Smooth muscle cell of the brain vasculature (primary cell): ENCODE results near the gene IFT88.

Source experiments
- DNase-seq: peaks from one replicate; pipeline ENCODE4 v3.0.0-alpha.2; 2012; ENCODE audit warnings: low read depth, low spot score

IFT88 gene, protein sequence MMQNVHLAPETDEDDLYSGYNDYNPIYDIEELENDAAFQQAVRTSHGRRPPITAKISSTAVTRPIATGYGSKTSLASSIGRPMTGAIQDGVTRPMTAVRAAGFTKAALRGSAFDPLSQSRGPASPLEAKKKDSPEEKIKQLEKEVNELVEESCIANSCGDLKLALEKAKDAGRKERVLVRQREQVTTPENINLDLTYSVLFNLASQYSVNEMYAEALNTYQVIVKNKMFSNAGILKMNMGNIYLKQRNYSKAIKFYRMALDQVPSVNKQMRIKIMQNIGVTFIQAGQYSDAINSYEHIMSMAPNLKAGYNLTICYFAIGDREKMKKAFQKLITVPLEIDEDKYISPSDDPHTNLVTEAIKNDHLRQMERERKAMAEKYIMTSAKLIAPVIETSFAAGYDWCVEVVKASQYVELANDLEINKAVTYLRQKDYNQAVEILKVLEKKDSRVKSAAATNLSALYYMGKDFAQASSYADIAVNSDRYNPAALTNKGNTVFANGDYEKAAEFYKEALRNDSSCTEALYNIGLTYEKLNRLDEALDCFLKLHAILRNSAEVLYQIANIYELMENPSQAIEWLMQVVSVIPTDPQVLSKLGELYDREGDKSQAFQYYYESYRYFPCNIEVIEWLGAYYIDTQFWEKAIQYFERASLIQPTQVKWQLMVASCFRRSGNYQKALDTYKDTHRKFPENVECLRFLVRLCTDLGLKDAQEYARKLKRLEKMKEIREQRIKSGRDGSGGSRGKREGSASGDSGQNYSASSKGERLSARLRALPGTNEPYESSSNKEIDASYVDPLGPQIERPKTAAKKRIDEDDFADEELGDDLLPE

DNA sequence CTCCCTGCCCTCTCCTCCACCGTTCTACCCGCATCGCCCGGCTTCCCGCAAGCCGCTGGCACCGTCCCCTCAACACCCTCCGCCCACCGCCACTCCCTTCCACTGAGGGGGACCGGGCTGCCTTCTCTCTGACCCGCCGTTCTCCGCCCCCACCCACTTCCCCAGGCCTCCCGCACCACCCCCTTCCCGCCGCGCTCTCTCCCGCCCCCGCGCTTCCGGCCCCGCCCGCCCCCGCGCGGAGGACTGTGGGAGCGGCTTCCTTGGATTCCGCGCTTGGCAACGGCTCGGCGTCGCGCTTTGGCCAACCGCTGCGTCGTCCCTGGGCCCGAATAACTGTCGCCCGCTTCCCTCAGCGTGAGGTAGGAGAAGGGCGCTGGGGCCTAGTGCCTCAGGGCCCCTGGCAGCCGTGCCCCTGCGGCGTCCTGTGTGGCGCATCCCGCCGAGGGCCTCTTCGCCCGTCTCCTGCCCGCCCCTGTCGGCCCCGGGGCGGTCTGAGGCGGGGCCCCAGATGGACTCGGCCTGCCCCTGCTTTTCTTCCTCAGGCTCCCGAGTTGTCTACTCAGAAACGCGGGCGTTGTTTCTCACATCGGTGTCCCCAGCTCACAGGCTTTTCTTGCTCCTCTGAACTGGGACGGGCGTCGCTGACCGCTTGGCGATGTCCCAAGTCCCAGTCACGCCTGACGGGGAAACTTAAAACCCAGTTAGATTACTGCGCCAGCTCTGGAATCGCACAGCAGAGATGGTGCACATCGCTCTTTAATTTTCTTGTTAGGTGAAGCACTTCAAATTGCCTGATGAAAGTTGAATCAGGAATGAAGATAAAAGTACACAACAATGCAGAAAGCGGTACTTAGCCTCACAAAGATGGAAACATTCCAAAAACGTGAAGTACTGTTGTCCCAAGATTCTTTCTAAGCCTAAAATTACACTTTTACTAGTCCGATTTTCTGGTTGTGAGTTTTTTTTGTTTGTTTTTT lies at the start of gene IFT88:
IFT88 (plus strand) TSS at position 260 of the 977 bp plus-strand sequence. CDS start 7,229 bp downstream, outside the sequence.
- peak; percentile 47 for DNase-seq

DNA sequence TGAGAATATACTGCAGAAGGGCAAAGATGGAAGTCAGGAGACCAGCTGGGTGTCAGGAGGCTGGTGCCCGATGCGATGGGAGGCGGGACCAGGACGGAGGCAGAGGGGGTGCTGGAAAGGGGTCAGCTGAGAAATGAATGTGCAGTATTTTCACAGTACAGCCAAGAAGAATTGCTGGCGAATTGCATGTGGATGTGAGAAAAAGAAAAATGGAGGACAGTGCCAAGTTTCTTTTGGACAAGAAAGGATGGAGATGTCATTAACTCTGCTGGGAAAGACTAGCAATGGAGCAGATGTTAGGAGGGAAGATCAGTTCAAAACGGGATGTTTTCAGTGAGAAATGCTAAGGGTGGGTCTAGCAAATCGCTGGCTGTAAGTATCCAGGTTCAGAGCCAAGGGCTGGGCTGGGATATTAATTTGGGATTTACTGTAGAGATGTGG lies 48.3 kb upstream of the IFT88 start:
- no peak for DNase-seq

DNA sequence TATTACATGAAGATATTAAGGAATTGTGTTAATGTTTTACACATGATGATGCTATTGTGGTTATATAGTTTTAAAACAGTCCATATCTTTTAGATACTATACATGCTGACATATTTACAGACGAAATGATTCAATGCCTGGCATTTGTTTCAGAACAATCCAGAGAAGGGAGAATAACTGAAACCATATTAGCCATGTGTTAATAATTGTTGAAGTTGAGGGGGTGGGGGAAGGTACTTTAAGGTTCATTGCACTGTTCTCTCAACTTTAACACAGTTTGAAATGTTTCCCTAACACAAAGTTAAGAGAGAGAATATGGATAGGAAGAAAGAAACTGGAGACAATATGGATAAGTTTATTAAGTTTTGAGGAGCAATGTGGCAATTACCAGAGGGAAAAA lies 47.1 kb upstream of the IFT88 start:
- DNase-seq = no peak

DNA sequence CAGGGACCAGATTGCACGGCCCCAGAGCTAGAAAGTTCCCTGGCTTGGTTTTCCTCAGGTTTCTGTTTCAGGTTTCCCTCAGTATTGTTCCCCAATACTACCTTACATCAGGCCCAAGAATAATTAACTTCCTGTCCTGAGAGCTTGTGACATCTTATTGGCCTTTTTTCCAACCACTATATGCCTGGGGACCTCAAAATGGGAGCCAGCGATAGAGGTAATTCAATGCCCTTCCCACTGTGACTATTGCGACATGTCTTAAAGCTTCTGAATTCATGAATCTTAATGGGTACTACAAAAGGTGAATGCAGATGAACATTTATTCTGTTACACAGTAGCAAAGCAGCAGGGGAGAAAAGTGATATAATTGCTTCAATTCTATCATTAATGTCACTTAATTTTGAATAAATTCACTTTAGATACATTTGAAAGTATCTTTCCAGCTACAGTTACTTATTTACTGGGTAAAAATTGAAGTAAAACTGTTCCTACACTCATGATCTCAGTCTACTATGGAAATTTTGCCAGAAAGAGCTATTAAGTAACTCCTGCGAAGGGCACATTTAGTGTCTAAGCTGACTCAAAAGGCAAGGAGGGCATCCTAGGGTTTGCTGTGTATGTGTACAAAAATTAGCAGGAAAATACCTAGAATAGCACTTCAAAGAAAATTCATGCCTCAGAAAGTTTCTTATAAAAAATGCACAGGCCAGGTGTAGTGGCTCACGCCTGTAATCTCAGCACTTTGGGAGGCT lies 45.4 kb upstream of the IFT88 start:
- DNase-seq = no peak

DNA sequence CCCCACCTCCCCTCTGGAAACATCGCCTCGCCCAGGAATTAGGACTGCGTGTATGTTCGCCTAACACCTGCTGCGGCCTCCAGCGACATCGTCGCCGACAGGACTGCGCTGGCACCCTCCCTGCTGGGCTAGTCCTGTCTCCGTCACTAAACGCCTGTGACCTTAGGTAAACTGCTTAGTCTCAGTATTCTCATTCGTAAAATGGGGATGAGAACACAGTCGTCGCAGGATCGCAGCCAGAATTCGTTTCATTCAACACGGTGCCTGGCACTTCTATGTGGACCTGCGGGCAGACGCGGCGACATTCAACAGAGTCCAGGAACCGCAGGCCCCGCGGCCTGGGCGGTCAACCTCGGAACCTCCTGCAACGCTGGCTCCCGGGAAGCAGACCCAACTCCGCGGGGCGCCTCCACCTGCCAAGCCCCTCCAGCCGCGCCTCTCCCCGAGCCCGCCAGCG lies 41.8 kb upstream of the IFT88 start:
- DNase-seq = no peak

GRCh38 chr13:20525601-20526544 lies 41.1 kb upstream of the IFT88 start, which contains the start of gene CRYL1:
TSS of gene CRYL1 (minus strand) at chr13:20525857. CDS start at chr13:20525794, 63 bp downstream.
- DNase-seq = no peak

DNA sequence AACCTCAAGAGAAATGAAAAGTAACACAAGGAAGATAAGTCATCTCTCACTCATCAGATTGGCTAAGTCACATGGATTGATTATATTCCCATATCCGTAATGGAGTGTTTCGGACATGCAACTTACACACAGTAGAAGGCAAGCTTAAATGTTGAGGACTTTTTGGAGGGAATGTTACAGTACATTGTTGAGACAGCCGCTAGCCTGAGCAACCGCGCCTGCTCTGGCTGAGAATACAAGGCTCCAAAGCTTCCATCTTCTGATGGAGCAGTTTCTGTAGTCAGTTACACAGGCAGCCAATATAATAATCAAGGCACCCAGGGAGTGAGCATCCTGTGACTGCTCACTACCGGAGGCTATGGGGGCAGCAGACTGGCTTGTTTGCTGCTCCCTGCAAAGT lies 40.3 kb upstream of the IFT88 start:
- no peak for DNase-seq

- no peak for DNase-seq
Observed at GRCh38 chr13:20528452-20528851, 38.5 kb upstream of the IFT88 start.

DNA sequence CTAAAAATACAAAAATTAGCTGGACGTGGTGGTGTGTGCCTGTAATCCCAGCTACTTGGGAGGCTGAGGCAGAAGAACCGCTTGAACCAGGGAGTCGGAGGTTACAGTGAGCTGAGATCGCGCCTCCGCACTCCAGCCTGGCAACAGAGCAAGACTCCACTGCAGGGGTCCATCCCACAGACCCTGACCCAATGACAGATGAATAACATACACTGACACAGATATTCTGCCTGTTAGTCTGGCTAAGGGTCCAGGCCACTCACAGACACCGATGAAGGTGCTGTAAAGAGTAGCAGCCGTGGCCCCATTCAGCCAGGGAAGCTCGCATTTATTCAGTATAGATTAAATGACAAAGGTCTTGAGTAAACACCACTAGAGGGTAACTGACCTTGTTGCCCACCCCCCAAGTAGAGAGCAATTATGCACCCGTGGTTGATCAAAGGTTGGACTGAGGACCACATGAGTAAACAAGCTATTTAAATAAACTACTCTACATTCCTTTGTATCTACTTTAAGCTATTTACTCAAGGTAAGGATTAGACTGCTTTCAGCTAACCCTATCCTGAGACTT lies 32.8 kb upstream of the IFT88 start:
- no peak for DNase-seq

DNA sequence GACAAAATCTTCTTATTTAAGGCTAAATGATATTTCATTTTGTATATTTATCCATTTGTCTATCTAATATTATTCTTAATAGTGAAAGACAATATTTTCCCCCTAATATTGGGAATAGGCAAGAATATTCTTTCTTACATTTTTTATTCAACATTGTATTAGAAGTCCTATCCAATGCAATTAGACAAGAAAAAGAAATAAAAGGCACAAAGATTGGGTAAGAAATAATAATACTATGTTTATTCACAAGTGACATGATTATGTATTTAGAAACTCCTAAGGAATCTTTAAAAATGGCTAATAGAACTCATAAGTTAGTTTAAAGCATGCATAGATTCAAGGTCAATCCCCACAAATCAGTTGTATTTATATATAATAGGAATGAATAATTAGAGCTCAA lies 30.0 kb upstream of the IFT88 start:
- DNase-seq = no peak

- DNase-seq = no peak
Observed at GRCh38 chr13:20544201-20544923, 22.6 kb upstream of the IFT88 start.

- DNase-seq = no peak
Observed at GRCh38 chr13:20546556-20546955, 20.4 kb upstream of the IFT88 start.

GRCh38 chr13:20547479-20547908 lies 19.5 kb upstream of the IFT88 start:
- no peak for DNase-seq

DNA sequence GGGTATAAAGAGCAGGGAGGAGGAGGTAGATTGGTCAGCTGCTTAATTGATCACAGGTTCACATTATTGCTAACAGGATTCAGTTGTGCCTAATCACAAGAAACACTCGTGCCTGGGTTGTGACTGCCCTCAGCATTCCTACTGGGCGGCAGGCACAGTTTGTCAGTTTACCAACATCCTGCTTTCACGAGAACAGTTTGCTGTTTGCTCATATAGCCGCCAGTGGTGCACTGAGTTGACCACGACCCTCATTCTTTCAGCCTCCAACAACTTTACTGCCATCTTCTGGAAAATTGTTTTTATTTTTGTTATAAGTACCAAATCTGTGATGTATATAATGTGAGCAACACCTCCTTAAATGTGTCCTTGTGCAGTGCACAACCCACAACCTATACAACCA lies 16.2 kb upstream of the IFT88 start:
- no peak for DNase-seq

GRCh38 chr13:20553311-20553710 lies 13.6 kb upstream of the IFT88 start:
- DNase-seq = no peak

GRCh38 chr13:20558982-20559381 lies 8.0 kb upstream of the IFT88 start:
- DNase-seq = no peak

GRCh38 chr13:20559659-20560356 lies 7.1 kb upstream of the IFT88 start:
- no peak for DNase-seq

GRCh38 chr13:20561741-20562140 lies 5.2 kb upstream of the IFT88 start:
- no peak for DNase-seq
